GM18870 (cell line): ENCODE results near the gene NOP10.
"Not testable (repeated sequence)": the region's sequence is repeated elsewhere in the genome, so short reads cannot be mapped to it uniquely, and the experiment has no call there.

ENCODE experiments used
- ATAC-seq: cut with Tn5 transposase; IDR thresholded peaks from one replicate; pipeline ENCODE4 v1.9.1; 2021; ENCODE audit warnings: moderate library complexity; ENCODE audit not compliant: unreplicated experiment

Gene NOP10

DNA sequence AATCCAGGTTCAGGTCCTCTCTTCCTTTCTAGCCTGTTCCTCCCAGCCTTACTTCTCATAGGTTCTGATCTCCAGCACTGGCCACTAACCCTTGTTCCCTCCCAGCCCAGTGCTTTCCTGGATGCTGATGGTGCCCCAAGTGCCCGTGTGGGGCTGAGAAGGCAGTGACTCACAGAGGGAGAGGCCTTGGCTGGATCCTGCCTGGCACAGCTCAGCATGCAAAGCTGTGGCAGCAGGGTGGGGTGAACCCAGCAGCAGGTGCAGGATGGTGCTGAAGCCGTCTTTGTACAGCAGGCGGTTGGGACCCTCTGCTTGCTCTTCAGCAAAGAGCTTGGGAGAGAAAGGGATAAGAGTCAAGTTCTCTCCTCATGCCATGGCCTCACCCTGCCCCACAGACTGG lies 16.5 kb upstream of the NOP10 start:
- ATAC-seq: no peak

DNA sequence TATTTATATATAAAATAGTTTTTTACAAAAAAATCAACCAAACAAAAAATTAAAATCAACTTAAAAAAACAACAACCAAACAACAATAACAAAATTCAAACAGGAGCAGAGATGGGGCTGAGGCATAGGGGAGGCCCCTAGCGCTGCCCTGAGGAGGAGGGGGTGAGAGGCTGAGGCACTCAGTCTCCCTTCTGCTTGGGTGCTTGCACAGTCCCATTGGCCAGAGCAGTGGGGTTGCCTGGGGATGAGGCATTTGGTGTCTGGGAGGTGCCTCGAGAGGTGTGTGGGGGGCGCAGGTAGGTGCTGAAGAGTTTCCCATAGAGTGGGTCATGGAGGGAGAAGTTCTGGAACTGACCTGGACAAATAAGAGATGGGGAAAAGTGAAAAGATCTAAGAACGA lies 16.0 kb upstream of the NOP10 start:
- no peak for ATAC-seq

DNA sequence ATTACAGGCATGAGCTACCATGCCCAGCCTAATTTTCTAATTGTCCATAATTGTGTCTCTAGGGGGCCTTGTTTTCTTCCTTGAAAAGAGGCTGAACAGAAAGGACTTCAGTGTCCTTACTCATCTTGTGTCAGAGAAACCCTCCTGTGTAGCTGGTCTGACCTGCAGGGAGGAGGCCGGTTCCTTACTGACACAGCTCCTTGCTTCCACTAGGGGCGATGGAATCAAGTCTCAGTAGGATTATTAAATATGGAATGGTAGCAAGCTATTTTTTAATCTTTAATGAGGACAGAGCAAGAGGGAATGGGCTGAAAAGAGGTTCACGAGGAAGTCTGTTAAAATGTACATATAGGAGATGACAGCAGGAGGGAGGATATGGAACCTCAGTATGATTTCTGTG lies 15.4 kb upstream of the NOP10 start:
- ATAC-seq: no peak

DNA sequence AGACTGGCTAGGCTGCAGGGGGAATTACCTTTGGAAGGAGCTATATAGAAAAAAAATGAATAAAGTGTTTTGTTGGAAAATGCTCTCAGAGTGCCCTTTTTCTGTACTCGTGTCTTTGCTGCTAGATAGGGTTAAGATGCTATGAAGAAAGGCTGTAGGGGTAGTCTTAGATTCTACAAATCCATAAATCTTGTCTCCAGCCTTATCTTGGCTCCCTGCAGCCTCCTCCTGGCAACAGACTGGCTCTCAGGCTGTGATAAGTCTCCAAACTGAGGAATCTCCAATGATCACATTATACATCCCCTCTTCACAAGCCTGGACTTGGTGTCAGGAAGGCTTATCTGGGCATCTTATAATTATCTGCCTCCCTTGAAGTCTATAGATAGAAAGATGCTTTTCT lies 14.7 kb upstream of the NOP10 start:
- no peak for ATAC-seq

DNA sequence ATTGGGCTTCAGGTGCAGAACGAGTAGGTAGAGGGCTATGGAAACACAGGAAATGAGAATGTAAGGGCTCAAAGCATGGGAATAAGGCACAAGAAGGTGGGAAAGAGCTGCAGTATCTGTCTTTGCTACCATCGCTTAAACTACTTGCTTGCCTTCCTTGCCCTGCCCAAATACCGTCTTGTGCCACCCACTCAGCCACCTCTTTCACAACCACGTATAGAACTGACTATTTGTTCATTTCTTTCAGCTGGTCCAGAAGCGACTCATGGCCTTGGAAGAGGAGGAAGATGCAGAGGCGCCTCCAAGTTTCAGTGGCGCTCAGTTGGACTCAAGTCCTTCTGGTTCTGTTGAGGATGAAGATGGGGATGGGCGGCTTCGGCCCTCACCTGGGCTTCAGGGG lies 12.3 kb upstream of the NOP10 start:
- no peak for ATAC-seq

DNA sequence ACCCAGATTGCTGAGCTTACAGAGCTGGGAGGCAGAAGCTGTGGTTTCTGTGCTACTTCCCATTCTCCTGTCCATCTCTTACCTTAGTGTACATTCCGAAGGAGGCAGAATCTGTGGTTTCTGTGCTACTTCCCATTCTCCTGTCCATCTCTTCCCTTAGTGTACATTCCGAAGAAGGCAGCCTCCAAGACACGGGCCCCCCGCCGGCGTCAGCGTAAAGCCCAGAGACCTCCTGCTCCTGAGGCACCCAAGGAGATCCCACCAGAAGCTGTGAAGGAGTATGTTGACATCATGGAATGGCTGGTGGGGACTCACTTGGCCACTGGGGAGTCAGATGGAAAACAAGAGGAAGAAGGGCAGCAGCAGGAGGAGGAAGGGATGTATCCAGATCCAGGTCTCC lies 11.3 kb upstream of the NOP10 start:
- no peak for ATAC-seq

DNA sequence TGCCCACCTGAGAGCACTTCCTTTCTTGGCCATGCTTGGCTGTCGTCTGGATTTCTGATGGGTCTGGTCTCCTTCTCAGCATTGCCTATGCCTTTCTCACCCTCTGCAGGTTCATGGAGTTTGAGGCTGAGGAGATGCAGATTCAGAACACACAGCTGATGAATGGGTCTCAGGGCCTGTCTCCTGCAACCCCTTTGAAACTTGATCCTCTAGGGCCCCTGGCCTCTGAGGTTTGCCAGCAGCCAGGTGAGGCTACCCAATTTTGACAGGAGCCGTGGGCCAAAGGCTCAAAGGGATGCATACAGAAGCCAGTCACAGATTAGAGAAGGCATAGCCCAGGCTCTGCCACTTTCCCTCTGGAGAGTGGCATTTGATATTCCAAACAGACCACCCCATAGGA lies 10.7 kb upstream of the NOP10 start:
- no peak for ATAC-seq

DNA sequence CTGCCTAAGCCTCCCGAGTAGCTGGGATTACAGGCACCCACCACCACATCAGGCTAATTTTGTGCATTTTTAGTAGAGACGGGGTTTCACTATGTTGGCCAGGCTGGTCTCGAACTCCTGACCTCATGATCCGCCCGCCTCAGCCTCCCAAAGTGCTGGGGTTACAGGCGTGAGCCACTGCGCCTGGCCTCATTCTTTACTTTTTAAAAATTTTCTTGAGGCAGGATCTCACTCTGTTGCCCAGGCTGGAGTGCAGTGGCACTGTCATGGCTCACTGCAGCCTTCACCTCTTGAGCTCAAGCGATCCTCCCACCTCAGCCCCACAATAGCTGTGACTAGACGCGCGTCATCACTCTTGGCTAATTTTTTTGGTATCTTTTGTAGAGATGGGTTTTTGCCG lies 10.1 kb upstream of the NOP10 start:
- not testable (repeated sequence) for ATAC-seq

DNA sequence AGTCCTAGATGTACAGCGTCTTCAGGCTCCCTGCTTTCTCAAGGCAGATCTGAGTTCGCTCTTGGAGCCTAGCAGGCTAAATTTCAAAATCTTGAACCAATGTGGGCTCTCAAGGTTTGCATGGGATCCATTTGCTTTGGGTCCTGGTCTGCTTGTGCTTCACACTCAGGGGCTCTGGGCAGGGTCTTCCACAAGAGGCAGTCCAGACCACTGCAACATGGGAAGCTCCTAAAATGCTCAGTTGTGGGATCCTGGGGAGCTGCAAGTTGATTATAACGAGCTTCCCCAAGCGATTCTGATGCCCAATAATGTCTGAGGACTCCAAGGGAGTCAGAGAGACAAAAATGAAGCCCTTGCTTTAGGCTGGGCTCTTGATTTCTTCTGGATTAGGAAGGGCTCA lies 6.8 kb upstream of the NOP10 start:
- ATAC-seq: no peak

DNA sequence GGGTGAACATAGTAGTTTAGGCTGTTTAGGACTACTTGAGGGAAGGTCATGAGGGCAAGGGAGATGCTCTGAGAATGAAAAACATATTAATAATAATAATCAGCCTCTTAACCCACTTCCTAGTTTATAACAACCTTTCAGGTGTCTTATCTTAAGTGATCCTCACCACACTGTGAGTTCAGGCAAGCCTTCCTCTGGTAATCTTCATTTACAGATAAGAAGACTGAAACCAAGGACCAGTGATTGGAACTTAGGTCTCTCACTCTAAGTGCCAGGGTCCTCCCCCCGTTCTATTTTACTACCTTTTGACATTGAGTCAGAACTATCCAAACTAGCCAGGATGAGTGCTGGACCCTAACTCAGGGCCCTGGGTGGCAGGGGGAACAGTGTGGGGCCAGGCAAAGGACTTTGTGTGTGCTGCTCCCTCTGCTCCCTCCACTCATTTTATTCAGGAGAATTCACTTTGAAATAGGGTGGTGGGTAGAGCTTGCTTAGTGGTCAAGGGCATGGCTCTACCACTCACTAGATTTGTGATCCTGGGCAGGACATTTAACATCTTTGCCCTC lies 5.9 kb upstream of the NOP10 start:
- no peak for ATAC-seq

DNA sequence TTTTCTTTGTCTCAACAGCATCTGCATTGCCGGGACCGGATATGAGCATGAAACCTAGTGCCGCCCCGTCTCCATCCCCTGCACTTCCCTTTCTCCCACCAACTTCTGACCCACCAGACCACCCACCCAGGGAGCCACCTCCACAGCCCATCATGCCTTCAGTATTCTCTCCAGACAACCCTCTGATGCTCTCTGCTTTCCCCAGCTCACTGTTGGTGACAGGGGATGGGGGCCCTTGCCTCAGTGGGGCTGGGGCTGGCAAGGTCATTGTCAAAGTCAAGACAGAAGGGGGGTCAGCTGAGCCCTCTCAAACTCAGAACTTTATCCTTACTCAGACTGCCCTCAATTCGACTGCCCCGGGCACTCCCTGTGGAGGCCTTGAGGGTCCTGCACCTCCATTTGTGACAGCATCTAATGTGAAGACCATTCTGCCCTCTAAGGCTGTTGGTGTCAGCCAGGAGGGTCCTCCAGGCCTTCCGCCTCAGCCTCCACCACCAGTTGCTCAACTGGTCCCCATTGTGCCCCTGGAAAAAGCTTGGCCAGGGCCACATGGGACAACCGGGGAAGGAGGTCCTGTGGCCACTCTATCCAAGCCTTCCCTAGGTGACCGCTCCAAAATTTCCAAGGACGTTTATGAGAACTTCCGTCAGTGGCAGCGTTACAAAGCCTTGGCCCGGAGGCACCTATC lies 5.2 kb upstream of the NOP10 start:
- ATAC-seq: no peak

DNA sequence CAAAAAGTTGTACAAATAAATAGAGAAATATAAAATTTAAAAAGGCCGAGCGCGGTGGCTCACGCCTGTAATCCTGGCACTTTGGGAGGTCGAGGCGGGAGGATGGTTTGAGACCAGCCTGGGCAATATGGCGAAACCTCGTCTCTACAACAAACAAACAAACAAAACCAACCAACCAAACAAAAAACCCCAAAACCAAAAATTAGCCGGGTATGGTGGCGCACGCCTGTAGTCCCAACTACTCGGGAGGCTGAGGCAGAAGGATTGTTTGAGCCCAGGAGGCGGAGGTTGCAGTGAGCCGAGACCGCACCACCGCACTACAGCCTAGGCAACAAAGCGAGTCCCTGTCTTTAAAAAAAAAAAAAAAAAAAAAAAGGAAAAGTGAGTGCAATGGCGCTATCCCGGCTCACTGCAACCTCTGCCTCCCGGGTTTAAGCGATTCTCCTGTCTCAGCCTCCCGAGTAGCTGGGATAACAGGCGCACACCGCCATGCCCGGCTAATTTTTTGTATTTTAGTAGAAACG lies 661 bp downstream of the NOP10 start:
- ATAC-seq: not testable (repeated sequence)

DNA sequence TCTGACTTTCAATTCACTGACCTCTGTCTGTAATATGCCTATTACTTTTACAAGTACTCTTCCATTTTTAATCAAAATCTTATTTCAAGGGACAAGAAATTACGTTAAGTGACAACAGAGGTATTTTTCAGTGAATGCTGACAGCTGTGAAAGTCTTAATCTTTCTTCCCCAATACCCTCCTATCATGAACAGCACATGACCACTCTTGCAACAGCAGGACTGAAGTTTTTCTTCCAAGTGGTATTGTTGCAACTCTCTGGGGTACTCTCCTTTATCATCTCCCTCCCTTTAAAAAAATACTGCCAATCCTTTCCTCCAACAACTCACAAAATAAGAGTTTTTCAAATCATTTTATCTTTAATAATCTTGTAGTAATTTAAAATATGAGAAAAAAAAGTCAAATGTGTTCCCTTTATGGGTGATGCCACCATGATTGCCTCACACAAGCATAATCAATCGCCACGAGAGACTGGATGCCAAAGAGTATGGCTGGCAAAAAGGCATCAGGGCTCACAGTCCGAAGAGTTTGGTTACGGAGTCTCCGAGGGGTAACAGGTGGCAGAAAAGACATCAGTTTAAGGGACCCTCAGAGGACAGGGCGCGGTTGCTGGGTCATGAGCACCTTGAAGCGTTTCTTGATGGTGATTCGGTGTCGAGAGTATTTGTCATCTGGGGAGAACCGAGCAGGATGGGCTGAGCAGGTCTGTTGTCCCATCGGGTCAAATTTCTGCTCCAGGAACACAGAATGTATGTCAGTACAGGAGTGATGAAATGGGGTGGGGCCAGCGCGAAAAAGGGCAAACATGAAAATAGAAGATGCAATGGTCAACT lies 1.3 kb downstream of the NOP10 start:
- no peak for ATAC-seq

DNA sequence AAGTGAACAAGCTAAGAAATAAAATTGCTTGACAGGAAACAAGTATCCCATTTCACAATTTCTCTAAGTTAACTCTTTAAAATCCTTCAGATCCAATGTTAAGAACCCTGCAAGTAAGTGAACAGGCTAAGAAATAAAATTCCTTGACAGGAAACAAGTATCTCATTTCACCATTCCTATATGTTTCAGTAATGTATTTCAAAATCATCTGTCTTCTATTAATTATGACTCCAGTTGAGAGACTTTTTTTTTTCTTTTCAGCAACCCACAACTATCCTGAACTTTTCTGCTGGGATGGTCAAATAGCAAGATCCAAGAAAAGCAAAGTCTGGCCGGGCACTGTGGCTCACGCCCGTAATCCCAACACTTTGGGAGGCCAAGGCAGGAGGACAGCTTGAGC lies 3.0 kb downstream of the NOP10 start:
- ATAC-seq: no peak

DNA sequence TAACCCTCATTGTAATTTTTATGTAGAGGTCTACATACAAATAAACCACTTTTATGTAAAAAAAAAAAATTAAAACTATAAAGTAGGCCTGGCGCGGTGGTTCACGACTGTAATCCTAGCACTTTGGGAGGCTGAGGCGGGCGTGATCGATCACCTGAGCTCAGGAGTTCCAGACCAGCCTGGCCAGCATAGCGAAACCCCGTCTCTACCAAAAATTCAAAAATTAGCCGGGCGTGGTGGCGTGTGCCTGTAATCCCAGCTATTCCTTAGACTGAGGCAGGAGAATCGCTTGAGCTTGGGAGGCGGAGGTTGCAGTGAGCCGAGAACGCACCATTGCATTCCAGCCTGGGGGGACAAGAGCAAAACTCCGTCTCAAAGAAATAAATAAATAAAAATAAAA lies 4.6 kb downstream of the NOP10 start:
- ATAC-seq: no peak

DNA sequence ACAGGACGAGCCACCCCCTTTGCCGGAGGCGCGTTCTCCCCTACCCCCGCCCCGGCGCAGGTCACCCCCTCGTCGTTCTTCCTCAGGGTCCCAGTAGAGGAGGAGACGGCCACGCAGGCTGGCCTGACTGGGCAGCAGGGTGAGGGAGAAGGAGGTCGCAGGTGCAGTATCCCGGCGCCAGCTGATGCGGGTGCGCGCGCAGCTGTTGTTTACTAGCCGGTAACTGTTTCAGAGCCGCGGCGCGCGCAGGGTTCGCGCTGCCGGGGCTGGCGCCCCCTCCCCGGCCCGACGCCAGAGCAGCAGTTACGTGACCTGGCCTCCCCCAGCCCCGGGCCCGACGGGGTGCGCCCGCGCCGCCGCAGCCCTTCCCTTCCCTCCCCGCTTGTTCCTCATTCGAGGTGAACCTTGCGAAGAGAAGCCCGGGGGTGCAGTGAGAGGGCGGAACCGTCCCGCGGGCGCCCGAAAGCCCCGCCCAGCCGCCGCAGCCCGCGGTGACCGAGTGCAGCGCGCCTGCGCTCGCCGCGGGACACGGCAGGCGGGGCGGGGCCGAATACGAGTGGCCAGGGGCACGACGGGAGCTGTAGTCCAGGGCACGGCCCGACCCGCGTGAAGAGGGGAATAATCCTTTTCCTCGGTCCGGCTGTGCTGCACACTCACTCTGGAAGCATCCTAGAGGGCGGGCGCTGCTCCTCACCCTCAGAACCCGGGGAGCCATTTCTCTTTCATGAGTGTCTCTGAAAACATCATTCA lies 5.2 kb downstream of the NOP10 start, which contains the start of gene SLC12A6:
Gene SLC12A6, minus strand, starts transcription at position 225 of the 750 bp plus-strand sequence. CDS start 1,101 bp downstream, outside the sequence.
- ATAC-seq: peak; percentile 32

DNA sequence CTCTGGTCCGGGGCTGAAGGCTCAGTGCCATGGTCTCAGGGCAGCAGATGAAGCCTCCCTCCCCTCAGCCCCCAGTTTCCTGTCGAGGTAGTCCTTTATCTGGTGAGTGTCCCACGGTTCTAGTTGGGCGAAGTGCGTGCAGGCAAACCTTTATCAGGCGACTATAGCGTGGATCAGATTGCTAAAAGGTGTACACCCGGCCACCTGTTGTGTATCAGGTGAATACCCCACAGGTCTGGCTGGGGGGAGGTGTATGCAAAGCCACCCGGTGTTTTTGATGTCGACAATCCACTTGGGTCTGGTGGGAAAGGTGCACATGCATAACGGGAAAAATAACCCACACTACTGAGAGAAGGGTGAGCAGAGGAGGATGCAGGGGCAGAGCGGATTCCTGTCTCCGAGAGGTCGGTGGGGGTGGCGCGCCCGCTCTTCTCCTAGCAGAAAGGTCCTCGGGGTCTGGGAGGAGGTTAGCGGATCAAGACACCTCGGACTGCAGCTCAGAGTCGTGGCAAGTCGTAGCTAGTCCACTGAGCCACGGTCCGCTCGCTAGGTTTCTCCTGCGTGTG lies 5.9 kb downstream of the NOP10 start:
- ATAC-seq: no peak

DNA sequence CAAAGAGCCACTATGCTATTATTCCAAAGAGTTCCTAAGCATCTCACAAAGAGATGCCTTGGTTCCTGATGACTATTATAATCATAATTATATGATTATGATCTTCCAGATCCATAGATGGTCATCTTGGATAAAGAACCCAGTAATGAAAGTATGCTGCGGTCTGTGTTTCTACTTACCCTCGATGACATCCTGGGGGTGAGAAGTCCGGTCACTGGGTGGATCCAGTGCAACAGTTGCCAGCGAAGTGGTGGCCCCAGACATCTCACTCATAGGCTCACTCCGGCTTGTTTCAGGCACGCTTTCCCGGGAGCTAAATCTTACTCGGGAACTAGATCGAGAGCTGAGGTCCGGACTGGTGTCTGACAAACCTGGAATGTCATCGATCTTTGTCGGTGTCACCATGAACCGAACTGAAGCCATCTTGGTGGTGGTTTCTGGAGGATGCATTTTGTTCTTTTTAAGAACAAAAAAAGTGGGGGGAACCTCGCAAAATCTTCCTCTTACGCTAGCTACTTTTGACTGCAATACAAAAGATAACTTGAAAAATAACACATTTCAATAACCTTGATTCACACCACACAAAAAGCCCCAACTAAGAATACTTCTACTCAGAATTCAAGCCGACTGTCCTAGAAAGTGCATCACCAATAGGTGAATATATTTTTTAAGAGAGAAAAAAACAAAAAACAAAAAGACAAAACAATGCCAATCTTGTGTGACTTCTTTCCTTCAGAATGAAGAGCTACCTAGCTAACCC lies 6.5 kb downstream of the NOP10 start:
- no peak for ATAC-seq

DNA sequence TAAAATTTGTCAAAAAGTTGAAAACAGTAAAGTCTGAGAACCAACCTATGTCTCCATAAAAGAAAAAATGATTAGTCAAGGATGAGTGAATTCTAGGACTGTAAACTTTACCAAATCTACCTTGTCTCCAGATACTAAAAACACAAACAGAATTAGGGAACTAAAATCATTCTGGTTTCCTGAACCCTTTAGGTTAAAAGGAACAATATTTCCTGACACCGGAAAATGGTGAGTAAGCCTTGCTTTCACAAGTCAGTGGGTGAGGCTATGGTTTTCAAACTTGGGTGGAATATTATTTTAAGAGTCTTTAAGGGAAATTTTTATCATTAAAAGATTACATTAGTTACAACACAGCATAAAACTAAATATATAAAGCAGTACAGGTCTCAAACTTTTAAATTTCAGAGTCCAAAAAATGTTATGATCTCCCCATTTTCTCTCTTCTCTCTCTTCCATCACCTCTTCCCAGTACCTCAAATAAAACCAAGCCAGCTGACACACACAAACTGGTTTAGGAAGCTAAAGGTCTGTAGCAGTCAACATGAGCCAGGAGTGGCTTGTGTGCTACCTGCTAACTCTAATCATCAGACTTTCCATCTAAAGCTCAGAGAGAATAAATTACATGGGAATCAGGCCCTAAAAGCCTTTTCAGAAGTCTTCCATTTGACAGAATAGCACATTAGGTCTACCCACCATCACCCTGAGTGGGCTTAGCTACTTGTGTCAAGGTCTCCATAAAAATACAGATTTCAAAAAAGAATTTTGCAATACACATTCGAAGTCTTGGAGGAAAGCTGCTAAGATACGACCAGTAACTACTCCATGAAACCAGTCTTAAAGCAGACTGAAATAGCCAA lies 7.5 kb downstream of the NOP10 start:
- ATAC-seq: no peak
